Thyroid gland (tissue), 4 donors: Measurements from ENCODE around the gene ECD. TPM values are rescaled to one million over a fixed set of nuclear protein-coding genes. Genes with fewer than 3 reads are reported as not detected.
"Not testable (repeated sequence)": the region's sequence is repeated elsewhere in the genome, so short reads cannot be mapped to it uniquely, and the experiment has no call there.

Source experiments
- DNase-seq, 2 donors: peaks; one replicate each; pipeline ENCODE4 v3.0.0-alpha.2; 2019
- H3K27ac ChIP-seq, 3 donors: fragments of 200-600 bp; sonication (generic); 1 replicate in 2 of 3; 2 replicates in 1 of 3; pipeline ENCODE4 v1.5.1; 2016 to 2019; ENCODE audit warnings: mild to moderate bottlenecking in 1 of 3, moderate library complexity in 1 of 3
- H3K27me3 ChIP-seq: fragments of 200-600 bp; sonication (generic); one replicate; pipeline ENCODE4 v1.5.1; 2019
- H3K36me3 ChIP-seq, 2 donors: fragments of 200-600 bp; sonication (generic); one replicate each; pipeline ENCODE4 v1.5.1; 2016 to 2019
- H3K4me1 ChIP-seq, 2 donors: fragments of 200-600 bp; sonication (generic); one replicate each; pipeline ENCODE4 v1.5.1; 2017 to 2019
- H3K4me3 ChIP-seq, 3 donors: fragments of 200-600 bp; sonication (generic); replicated peaks in 1 of 3; 1 replicate in 2 of 3; 2 replicates in 1 of 3; pipeline ENCODE4 v1.5.1; 2016; ENCODE audit warnings: mild to moderate bottlenecking in 1 of 3
- H3K9me3 ChIP-seq: fragments of 200-600 bp; sonication (generic); one replicate; pipeline ENCODE4 v1.5.1; 2017
- POLR2A ChIP-seq, 2 donors: fragments of 450-650 bp; IDR thresholded peaks; one replicate each; pipeline ENCODE4 v1.6.1; 2017; ENCODE audit warnings: antibody characterized with exemption in 2 of 2, mild to moderate bottlenecking in 2 of 2, moderate library complexity in 1 of 2
- WGBS, 2 donors: methylation state at CpG; one replicate each; pipeline ENCODE4 v1.1.5; 2017; 5-methylcytosine and 5-hydroxymethylcytosine counted together
- intact Hi-C: fragments of 100-400 bp; cut with DNase I; formaldehyde crosslinking; loops from one replicate; pipeline ENCODE4 v1.15.1; 2023
- total RNA-seq, 4 donors: library from RNA; depleted of rRNA; stranded (reverse); fragments of >200 nt; gene quantifications; one replicate each; pipeline ENCODE4 v1.2.3, GENCODE V29; 2016
- TF ChIP-seq, protein P1 (sequence below), 6 experiments: fragments of 200-600 bp in 3 of 6; fragments of 450-650 bp in 3 of 6; sonication (generic) in 3 of 6; IDR thresholded peaks; one replicate each; pipeline ENCODE4 v1.5.1; 2016 to 2019; ENCODE audit warnings: antibody characterized with exemption in 6 of 6, mild to moderate bottlenecking in 2 of 6, inconsistent platforms in 1 of 6, moderate library complexity in 1 of 6

The ECD gene
- total RNA-seq, 4 donors from 2014 or later = 31.3 to 44.4 (median 37.0) TPM

DNA sequence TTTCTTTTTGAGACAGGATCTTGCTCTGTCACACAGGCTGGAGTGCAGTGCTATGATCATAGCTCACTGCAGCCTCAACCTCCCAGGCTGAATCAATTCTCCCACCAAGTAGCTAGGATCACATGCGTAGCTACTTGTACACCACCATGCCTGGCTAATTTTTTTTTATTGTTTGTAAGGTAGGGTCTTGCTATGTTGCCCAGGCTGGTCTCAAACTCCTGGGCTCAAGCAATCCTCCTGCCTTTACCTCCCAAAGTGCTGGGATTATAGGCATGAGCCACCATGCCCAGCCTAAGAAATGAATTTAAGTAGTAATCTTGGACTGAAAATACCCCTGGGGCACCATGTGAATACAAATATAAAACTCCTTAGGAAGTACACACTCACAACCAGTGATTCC, 51.8 kb downstream of the ECD start:
- intact Hi-C loops = no loop called here
- TF ChIP-seq POLR2A (IDR thresholded peaks at IDR 0.05) = no peak
- TF ChIP-seq, protein P1, sequence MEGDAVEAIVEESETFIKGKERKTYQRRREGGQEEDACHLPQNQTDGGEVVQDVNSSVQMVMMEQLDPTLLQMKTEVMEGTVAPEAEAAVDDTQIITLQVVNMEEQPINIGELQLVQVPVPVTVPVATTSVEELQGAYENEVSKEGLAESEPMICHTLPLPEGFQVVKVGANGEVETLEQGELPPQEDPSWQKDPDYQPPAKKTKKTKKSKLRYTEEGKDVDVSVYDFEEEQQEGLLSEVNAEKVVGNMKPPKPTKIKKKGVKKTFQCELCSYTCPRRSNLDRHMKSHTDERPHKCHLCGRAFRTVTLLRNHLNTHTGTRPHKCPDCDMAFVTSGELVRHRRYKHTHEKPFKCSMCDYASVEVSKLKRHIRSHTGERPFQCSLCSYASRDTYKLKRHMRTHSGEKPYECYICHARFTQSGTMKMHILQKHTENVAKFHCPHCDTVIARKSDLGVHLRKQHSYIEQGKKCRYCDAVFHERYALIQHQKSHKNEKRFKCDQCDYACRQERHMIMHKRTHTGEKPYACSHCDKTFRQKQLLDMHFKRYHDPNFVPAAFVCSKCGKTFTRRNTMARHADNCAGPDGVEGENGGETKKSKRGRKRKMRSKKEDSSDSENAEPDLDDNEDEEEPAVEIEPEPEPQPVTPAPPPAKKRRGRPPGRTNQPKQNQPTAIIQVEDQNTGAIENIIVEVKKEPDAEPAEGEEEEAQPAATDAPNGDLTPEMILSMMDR (IDR thresholded peaks at IDR 0.05) = no peak
- no peak overlapping the region for H3K27ac ChIP-seq

DNA sequence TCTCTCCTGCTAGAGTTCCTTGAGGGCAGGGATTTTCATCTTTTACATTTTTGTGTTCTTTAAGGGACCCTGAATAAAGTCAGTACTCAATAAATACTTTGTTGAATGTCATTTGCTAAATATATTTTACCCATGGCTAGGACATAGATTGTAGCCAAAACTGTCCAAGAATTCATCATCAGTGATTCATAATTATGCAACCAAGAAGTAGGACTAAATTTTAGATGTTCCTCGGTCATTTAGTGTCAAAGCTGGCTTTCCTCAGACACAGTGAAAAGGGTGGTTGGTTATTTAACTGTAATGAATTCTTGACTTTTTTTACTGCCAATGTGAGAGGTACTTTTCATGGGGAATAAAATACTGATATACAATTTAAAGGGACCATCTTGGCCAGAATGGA, 54.3 kb downstream of the ECD start:
- no peak for DNase-seq
- Histone ChIP-seq H3K27me3 (no peaks in the 10 kb centered on the region), H3K4me3 (no peak overlapping the region), H3K9me3 (no peaks in the 10 kb centered on the region), H3K36me3 (no peaks in the 10 kb centered on the region), H3K27ac (no peak overlapping the region), H3K4me1 (no peaks in the 10 kb centered on the region)
- TF ChIP-seq, protein P1 (IDR thresholded peaks at IDR 0.05) = no peak
- TF ChIP-seq POLR2A (IDR thresholded peaks at IDR 0.05) = no peak
- intact Hi-C loops = no loop called here
- 84 to 87% methylated on average over 1 of the region's 1 CpG for WGBS, 2 donors

More for the DNA sequence above, 51.8 kb downstream of the ECD start:
- H3K4me3 ChIP-seq = no peak overlapping the region
- no peaks in the 10 kb centered on the region for H3K27me3 ChIP-seq
- H3K36me3 ChIP-seq = no peaks in the 10 kb centered on the region
- no peaks in the 10 kb centered on the region for H3K4me1 ChIP-seq
- 100% methylated on average over 1 of the region's 1 CpG for WGBS, 2 donors
- no peak for DNase-seq
- no peaks in the 10 kb centered on the region for H3K9me3 ChIP-seq

DNA sequence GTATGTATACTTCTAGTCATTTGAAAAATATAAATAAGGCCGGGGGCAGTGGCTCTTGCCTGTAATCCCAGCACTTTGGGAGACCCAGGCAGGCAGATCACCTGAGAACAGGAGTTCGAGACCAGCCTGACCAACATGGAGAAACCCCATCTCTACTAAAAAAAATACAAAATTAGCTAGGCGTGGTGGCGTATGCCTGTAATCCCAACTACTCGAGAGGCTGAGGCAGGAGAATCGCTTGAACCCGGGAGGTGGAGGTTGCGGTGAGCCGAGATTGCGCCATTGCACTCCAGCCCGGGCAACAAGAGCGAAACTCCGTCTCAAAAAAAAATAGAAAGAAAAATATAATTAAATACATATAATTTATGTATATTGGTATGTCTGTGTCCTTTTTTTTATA, 55.8 kb downstream of the ECD start:
- WGBS, 2 donors = 97 to 98% methylated on average over 13 of the region's 13 CpGs
- DNase-seq, H3K4me3 ChIP-seq, H3K27me3 ChIP-seq, H3K27ac ChIP-seq, H3K36me3 ChIP-seq, intact Hi-C loops, H3K4me1 ChIP-seq, H3K9me3 ChIP-seq: not testable (repeated sequence)

DNA sequence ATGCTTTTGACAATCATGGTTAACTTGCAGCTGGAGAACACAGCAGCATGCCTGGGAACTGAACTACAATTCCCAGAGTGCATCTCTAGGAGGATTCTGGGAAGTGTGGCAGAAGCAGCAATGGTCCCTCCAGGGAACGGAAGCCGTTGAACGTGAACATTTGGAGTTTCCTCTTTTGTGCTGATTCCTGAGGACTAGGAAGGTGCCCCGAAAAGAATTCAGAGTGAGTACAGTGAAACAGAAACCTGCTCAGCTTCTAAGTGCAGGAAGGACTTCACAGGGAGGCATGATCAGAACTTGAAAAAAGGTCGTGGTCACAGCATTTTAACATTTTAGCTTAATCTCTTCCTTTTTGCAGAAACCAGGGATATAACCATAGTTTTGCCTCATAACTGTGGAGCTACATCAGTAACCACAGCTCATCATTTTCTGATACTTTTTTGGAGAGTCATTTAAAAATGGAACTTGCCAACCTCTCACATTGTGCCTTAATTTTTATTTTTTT, 57.4 kb downstream of the ECD start, which contains the start of gene NUDT13:
NUDT13 (plus strand) TSS at position 111 of the 505 bp plus-strand sequence. CDS start 3,911 bp downstream, outside the sequence.
- no peaks in the 10 kb centered on the region for H3K36me3 ChIP-seq
- H3K9me3 ChIP-seq = no peaks in the 10 kb centered on the region
- peak within 1 kb of the TSS in 2 of 3 donors; percentile 6 to 31 for H3K4me3 ChIP-seq
- H3K4me1 ChIP-seq = no peaks in the 10 kb centered on the region
- H3K27ac ChIP-seq = peak within 1 kb of the TSS; percentile 57 to 86 (median 80)
- WGBS, 2 donors = 0 to 1% methylated on average over 5 of the region's 5 CpGs
- peak; percentile 70 to 76 for DNase-seq
- peak in 1 of 2 donors; percentile 51 for TF ChIP-seq POLR2A (IDR thresholded peaks at IDR 0.05)
- TF ChIP-seq, protein P1 (IDR thresholded peaks at IDR 0.05) = no peak
- intact Hi-C loops = no loop called here
- H3K27me3 ChIP-seq = no peaks in the 10 kb centered on the region

DNA sequence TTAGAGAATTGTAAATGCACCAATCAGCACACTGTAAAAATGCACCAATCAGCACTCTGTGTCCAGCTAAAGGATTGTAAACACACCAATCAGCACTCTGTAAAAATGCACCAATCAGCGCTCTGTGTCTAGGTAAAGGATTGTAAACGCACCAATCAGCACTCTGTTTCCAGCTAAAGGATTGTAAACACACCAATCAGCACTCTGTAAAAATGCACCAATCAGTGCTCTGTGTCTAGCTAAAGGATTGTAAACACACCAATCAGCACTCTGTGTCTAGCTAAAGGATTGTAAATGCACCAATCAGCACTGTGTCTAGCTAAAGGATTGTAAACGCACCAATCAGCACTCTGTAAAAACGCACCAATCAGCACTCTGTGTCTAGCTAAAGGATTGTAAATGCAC, 58.6 kb downstream of the ECD start:
- DNase-seq, H3K27ac ChIP-seq, H3K36me3 ChIP-seq, intact Hi-C loops, H3K4me3 ChIP-seq, H3K27me3 ChIP-seq, H3K4me1 ChIP-seq, H3K9me3 ChIP-seq: not testable (repeated sequence)
- WGBS, 2 donors = 88 to 90% methylated on average over 4 of the region's 4 CpGs

DNA sequence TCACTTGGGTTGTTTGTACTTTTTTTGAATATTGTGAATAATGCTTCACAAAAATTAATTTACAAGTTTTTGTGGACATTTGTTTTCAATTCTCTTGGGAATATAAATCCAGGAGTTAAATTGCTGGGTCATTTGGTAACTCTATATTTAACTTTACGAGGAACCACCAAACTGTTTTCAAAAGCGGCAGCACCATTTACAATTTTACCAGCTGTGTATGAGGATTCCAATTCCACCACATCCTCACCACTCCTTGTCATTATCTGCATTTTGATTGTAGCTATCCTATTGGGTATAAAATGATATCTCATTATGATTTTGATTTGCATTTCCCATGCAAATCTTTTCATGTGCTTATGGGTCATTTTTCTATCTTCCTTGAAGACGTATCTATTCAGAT, 61.5 kb downstream of the ECD start:
- TF ChIP-seq, protein P1 (IDR thresholded peaks at IDR 0.05) = no peak
- TF ChIP-seq POLR2A (IDR thresholded peaks at IDR 0.05) = no peak
- intact Hi-C loops = no loop called here
- no peaks in the 10 kb centered on the region for H3K27me3 ChIP-seq
- H3K4me1 ChIP-seq = no peaks in the 10 kb centered on the region
- H3K4me3 ChIP-seq = no peak overlapping the region
- no peaks in the 10 kb centered on the region for H3K9me3 ChIP-seq
- no peaks in the 10 kb centered on the region for H3K36me3 ChIP-seq
- 92 to 95% methylated on average over 3 of the region's 3 CpGs for WGBS, 2 donors
- no peak for DNase-seq
- H3K27ac ChIP-seq = no peak overlapping the region
